Epithelial cell of esophagus (primary cell): ENCODE data around the gene RDH14.

Experiments used
- DNase-seq: peaks from one replicate; pipeline ENCODE4 v3.0.0; 2010; ENCODE audit warnings: low read depth
- H3K4me3 ChIP-seq: 2 replicates; pipeline ENCODE4 v1.5.1; 2011; ENCODE audit warnings: mild to moderate bottlenecking, low read length, control low read depth
- TF ChIP-seq, protein P1 (sequence below): IDR thresholded peaks from 2 replicates; pipeline ENCODE4 v1.5.1; 2011; ENCODE audit warnings: low read depth, mild to moderate bottlenecking, low read length, control low read depth, inconsistent platforms; ENCODE audit not compliant: insufficient read depth; ENCODE audit errors: missing control alignments

The RDH14 gene, protein sequence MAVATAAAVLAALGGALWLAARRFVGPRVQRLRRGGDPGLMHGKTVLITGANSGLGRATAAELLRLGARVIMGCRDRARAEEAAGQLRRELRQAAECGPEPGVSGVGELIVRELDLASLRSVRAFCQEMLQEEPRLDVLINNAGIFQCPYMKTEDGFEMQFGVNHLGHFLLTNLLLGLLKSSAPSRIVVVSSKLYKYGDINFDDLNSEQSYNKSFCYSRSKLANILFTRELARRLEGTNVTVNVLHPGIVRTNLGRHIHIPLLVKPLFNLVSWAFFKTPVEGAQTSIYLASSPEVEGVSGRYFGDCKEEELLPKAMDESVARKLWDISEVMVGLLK

GRCh38 chr2:18560031-18560796, at the start of gene RDH14:
Gene RDH14 (minus strand): TSS chr2:18560653. CDS start chr2:18560572, 81 bp downstream.
- H3K4me3 ChIP-seq, result peak within 1 kb of the TSS; percentile 64
- DNase-seq, result peak; percentile 92
- TF ChIP-seq, protein P1, sequence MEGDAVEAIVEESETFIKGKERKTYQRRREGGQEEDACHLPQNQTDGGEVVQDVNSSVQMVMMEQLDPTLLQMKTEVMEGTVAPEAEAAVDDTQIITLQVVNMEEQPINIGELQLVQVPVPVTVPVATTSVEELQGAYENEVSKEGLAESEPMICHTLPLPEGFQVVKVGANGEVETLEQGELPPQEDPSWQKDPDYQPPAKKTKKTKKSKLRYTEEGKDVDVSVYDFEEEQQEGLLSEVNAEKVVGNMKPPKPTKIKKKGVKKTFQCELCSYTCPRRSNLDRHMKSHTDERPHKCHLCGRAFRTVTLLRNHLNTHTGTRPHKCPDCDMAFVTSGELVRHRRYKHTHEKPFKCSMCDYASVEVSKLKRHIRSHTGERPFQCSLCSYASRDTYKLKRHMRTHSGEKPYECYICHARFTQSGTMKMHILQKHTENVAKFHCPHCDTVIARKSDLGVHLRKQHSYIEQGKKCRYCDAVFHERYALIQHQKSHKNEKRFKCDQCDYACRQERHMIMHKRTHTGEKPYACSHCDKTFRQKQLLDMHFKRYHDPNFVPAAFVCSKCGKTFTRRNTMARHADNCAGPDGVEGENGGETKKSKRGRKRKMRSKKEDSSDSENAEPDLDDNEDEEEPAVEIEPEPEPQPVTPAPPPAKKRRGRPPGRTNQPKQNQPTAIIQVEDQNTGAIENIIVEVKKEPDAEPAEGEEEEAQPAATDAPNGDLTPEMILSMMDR, result no peak

- TF ChIP-seq, protein P1, result no peak
- DNase-seq, result no peak
- H3K4me3 ChIP-seq, result no peak overlapping the region
These were observed 49.6 kb upstream of the RDH14 start for GRCh38 chr2:18610090-18610489.

GRCh38 chr2:18605115-18605514, 44.7 kb upstream of the RDH14 start:
- no peak overlapping the region for H3K4me3 ChIP-seq
- no peak for DNase-seq
- TF ChIP-seq, protein P1, result no peak

- TF ChIP-seq, protein P1, result no peak
- no peak for DNase-seq
- no peak overlapping the region for H3K4me3 ChIP-seq
These were observed 44.1 kb upstream of the RDH14 start for GRCh38 chr2:18604531-18604885.

DNA sequence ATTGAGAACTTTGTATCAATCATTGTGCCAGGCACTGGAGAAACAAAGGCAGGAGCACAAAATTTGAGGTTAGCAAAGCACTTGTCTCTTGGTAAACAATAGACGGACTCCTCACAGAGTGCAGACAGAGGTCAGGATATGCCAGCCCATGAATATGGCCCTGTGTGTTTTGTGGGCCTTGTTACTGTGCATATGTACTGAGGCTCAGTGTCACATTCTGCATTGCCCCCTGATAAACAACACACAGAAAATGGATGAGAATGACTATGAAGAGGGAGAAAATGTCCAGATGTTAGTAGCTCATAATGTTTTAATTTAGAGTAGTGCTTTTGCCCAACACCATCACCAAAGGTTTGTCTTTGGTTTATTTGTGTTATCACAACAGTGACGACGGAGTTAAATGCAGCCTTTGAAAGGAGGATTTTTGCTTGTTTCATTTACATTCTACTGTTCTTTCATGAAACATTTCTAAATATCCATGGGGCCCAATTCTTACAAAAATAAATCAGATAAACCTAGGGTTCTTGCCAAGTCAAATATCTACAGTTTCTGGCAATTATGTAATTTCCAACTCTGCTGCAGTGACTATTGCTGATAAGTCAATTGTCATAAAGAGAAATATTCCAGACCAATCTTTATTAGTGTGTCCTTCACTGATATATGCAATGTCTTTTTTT, 43.5 kb upstream of the RDH14 start:
- H3K4me3 ChIP-seq, result no peak overlapping the region

GRCh38 chr2:18602298-18602697, 41.8 kb upstream of the RDH14 start:
- no peak for DNase-seq
- TF ChIP-seq, protein P1, result no peak
- H3K4me3 ChIP-seq, result no peak overlapping the region

More for the DNA sequence above, 43.5 kb upstream of the RDH14 start:
- DNase-seq, result no peak
- TF ChIP-seq, protein P1, result no peak
